SK-N-MC (cell line): ENCODE data around the gene OPRL1.

Experiments used
- EZH2 ChIP-seq: fragments of 200-600 bp; sonication (generic); IDR thresholded peaks from one replicate; pipeline ENCODE4 v1.6.1; 2017; ENCODE audit warnings: antibody characterized with exemption
- POLR2AphosphoS5 ChIP-seq: IDR thresholded peaks from 2 replicates; pipeline ENCODE4 v1.6.1; 2012; ENCODE audit warnings: mild to moderate bottlenecking, low read depth, low read length, borderline replicate concordance

DNA sequence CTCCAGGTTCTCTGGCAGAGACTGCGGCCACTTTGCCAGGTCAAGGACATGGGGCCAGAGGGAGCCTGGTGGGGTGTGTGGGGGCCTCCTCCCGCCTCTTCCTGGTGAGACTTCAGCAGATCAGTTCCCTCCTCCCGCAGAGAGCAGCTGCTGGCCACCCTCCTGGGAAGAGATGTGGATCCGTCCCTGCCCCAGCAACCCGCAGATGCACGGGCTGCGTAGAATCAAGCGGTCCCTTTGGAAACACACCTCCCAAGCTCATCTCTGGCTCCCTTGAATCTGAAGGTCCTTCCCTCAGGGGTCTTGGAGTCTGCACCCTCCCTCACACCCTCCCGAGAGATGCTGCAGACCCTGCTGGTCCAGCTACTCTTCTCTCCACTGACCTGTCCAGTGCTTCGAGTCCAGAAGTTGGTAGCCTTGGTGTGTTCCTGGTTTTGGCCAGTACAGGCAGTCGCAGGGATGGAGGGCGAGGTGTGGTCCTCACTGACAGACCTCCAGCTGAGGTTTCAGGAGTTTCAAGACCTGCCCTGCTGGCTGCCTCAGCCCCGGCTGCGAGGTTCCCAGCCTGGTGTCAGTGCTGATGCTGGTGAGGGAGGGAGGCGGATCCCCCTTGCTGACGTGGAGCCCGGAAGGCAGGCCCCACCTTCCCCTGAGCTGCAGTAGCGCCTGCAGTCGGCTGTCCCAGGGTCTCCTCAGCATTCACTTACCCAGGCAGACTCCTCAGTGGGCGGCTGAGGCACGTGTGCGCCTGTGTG, 27.3 kb downstream of the OPRL1 start, which contains the start of gene NPBWR2:
- TF ChIP-seq POLR2AphosphoS5 (no peak), EZH2 (no peak)
